Stimulated activated CD8-positive, alpha-beta memory T cell treated with anti-CD3 and anti-CD28 coated beads, Interleukin-7, amount 100 ng/mL, for 4 hours (primary cell): Measurements from ENCODE around the gene TUSC2.
A peak's percentile ranks its signal among the peaks of the same experiment; 100 is the strongest.

ENCODE experiments used
- DNase-seq, 2 donors: peaks; one replicate each; pipeline ENCODE4 v3.0.0-alpha.2; 2020; ENCODE audit warnings: low read depth in 2 of 2

Gene TUSC2

DNA sequence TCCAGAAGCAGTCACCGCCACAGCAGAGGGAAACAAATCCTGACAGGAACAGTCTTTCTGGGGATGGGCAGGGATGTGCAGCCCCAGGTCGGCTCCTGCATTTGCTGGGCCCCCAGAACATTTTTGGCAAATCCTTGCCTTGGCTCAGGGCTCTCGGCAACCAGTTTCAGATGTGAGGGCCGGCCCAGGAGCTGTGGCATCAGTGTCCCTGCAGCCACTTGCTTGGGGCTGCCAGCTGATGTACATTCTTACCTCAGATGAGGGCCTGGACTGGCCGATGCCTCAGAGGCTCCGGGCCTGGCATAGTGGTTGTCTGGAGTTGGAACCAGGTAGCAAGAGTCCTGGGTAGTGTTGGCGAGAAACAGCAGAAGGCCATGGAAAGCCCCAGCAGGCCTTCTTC is 26.8 kb upstream of the TUSC2 start:
- DNase-seq, result no peak

DNA sequence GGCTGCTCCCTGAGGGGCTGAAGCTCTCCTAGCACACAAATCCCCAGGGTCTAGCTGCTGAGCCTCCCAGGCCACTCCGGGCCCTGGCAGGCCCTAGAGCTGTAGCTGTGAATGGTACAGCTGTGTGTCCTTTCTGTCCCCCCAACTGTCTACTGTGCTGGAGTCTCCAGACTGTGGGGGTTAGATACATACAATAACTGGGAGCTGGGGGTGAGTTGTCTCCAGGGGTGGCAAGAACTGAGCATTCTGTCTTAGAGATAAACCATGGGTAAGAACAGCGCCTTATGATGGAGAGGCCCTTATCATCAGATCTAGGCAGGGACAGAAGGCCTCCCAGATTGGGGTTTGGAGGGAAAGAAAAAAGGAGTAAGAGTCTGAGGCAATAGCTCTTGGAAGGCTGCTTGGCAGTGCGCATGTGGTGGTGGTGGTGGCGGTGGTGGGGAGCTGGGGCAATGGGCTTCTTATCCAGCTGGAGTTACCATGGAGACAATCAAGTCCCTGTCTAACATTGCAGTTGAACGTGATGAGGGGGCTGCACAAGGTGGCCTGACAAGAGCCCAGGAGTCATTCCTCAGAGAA is 26.3 kb upstream of the TUSC2 start:
- no peak for DNase-seq

- no peak for DNase-seq
Measured at GRCh38 chr3:50353245-50354004, 25.4 kb upstream of the TUSC2 start.

- no peak for DNase-seq
Measured at GRCh38 chr3:50352781-50353180, 24.8 kb upstream of the TUSC2 start.

GRCh38 chr3:50351323-50351697 is 23.3 kb upstream of the TUSC2 start:
- DNase-seq, result no peak

DNA sequence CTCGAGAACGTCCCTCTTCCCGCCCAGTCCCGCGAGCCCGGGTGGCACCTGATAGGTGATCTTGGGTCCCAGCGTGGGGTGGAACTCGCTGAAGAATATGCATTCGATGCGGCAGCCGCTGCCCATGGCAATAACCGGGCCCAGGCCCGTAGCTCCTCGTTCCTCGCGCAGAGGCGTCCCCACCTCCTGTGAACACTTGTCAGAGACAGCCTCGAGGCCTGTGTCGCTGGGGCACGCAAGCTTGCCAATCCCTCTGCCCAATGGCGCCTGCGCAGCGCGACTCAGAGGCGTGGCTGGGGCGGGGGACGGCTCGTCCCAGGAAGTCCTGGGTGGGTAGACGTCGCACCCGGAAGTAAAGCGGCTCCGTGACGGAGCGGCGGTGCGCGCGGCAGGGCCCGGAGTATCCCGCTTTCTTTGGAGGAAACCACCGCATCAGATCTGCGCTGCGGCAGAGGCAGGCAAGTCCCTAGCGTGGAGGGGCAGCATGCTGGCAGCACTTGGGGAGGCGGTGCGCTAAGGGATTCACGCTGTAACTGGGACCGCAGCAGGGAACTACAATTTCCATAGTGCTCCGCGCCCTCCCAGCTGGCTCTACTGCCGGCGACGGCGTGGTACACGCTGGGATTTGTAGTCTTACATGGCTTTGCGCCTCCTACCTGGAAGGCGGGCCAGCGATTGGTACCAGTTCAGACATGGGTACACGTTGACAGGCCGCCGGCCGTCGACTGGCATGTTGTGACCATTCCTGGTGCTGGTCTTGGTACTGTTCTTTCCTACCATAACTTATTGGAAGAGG is 22.7 kb upstream of the TUSC2 start, which contains the start of the genes CYB561D2 and NPRL2:
TSS of gene CYB561D2 (plus strand) at position 336 of the 796 bp plus-strand sequence. CDS start 572 bp downstream, outside the sequence.
TSS of gene NPRL2 (minus strand) at position 249 of the 796 bp plus-strand sequence. CDS start at position 126, 123 bp downstream.
- DNase-seq, result peak; percentile 99

DNA sequence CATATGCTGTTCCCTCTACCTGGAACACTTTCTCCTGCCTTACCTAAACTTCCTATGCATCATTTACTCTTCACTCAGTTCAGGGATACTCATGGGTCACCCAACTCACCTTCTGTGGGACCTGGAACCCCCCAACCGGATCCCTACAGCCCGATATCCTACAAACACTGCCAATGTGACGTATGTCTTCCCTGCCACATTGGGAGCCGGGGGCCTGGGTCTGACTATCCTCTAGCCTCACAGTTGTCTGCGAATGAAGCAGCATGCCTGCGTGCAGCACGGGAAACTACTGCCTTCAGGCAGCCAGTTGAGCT is 22.1 kb upstream of the TUSC2 start:
- no peak for DNase-seq

DNA sequence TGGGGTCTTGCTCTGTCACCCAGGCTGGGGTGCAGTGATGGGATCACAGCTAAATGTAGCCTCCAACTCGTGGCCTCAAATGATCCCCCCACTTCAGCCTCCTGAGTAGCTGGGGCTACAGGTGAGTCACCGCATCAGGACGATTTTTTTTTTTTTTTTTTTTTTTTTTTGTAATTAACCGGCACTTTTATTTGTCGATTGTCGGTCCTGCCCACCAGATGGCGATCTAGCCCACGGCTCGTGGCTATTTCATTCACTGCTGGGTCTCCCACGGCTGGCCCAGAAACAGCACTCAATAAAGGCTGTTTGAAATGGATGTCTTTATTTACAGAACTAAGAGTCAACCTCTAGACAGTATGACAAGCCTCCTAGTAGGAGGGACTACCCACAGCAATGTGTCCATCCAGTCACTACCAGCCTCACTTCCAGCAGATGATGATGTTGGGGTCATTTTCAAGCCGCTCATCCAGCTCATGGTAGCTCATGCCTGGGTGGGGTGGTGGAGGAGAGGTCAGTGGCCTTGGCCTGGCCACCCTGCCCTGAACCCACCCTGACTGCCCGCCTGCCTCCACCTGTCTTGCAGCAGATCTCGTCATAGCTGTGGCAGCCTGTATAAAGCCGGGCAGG is 19.3 kb upstream of the TUSC2 start:
- peak; percentile 64 to 70 for DNase-seq

DNA sequence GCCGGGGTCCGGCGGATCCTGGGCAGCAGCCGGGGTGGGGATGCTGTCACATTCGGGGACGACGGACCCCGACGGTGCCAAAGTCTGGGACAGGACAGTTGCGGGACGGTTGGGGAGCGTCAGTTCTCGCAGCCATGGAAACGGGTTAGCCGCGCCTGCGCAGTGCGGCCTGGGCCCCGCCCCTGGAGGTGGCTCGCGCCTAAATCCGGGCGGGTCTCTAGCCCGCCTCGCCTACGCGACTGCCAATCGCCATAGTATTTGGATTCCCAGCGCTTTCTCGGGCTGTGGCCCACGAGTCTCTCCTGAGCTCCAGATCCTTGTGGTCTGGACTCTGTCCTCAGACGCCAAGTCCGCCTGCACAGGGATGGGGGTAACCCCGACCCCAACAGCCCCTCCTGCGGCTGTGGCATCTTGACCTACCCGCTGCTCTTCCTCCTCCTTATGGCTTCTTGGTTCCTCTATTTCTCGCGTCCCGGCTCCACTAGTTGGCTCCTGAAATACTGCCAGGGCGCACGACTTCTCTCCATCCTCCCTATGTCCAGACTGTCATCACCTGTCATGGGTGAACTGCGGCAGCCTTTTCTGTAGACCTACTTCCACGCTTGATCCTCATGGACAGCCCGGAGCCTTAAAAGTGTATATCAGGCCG is 17.7 kb upstream of the TUSC2 start, which contains the start of gene ZMYND10:
TSS of gene ZMYND10 (minus strand) at position 147 of the 649 bp plus-strand sequence. CDS start 153 bp downstream, outside the sequence.
- DNase-seq, result peak; percentile 43 to 61

DNA sequence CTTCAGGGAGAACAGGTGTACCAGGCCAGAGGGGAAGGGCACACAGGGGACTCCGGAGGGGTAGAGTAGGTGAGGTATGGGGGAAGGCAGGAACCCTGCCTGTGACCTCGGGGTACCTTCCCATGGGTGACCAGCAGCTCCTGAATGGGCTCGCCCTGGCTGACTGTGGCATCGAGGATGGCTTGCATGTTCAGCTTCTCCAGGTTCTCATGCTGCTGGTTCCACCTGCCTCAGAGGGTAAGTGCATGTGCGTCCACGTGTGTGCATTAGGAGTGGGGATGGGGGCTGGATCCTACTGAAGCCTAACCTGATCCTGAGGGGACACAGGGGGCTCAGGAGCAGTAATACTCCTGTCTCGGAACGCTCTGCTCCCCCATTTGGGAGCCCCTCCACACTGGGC is 17.0 kb upstream of the TUSC2 start:
- no peak for DNase-seq

DNA sequence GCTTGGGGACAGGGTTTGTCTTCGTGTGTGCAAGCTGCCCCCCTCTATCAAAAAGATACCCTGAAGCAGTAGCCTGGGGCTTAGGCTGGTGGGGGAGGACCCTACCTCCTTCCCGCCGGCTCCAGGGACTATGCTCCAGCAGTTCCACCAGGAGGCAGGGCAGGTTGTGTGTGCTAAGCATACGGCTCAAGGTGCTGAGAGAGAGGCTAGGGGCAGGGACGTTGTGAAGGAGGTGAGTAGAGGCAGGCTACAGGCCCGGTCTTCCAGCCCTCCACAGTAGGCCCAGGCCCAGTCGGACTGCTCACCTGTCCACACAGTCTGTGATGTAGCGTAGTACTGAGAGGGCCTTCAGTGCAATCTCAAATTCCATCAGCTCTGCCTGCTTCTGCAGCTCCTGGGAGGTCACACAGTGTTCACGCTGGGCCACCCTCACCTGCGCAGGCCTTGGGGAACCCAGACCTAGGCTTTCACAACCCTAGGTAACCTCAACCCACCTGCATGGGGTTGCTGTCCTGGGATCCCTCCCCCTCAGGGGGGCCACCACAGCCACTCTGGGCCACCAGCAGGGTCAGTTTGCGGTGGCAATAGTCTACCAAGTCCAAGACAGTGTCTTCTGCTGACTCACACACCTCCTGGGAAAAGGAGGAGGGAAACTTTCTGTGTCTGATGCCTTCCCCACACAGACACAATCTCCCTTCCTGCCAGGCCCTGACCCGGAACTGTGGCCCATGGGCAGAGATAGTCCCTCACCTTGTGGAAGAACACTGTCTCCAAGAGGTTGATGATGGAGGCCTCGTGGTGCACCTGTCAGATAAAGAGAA is 15.0 kb upstream of the TUSC2 start:
- no peak for DNase-seq

DNA sequence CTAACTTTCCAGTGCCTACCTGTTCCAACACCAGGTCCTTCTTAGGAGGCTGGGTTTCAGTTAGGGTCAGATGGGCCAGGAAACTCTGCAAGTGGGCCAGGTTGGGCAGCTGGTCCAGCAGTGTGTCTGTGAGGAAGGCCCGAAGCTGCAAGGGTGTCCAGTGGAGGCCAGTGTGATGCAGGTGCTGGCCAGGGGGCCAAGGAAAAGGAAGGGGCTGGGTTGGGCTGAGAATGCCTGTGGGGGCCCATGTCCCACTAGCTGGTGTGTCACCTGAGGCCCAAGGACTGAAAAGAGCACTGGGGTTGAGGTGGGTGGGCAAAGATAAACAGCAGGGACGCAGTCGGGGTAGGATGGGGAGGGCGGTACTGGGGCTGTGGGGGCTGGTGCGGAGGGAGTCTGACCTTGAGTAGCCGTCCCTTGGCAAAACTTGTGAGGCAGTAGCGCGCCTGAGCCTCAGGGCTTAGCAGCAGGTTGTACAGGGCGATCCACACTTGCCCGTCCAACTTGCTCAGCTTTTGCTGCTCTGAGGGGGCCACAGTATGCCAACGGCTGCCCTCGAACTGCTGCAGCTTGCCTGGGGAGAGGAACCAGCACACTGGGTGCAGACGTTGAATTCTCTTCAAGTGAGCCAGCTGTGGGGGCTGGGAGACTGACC is 14.1 kb upstream of the TUSC2 start:
- no peak for DNase-seq

DNA sequence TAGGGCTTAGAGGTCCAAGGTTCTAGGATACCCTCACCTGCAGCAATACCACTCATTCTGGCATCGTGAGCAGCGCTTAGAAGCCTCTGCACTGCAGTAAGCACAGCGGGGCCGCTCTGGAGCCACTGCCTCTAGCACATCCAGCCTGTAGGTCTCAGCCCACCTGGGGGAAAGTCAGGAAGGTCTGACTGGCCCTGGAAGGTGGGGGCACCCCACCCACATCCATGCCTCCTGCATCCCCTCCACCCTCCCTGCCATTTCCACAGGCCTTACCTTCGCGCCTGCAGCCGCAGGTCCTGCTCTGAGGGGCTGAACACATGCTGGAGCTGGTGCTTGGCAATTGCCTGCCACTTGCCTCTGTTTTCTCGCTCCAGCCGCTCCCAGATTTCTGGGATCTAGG is 13.5 kb upstream of the TUSC2 start:
- no peak for DNase-seq

DNA sequence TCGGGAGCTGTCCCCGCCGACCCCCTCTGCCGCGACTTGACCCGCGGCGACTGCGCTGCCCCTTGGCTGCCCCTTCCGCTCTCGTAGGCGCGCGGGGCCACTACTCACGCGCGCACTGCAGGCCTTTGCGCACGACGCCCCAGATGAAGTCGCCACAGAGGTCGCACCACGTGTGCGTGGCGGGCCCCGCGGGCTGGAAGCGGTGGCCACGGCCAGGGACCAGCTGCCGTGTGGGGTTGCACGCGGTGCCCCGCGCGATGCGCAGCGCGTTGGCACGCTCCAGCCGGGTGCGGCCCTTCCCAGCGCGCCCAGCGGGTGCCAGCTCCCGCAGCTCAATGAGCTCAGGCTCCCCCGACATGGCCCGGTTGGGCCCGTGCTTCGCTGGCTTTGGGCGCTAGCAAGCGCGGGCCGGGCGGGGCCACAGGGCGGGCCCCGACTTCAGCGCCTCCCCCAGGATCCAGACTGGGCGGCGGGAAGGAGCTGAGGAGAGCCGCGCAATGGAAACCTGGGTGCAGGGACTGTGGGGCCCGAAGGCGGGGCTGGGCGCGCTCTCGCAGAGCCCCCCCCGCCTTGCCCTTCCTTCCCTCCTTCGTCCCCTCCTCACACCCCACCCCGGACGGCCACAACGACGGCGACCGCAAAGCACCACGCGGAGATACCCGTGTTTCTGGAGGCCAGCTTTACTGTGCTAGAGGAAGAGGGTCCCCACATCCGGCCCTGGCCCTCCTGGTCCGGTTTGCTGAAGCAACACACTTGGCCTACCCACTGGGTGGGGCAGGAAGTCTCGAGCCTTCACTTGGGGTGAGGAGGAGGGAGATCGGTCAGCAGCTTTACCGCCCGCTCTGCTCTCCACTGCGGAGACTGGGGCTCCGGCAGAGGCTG is 12.7 kb upstream of the TUSC2 start, which contains the start of gene RASSF1:
TSS of gene RASSF1 (minus strand) at position 389 of the 882 bp plus-strand sequence. CDS start at position 358, 31 bp downstream.
- peak; percentile 36 to 57 for DNase-seq

DNA sequence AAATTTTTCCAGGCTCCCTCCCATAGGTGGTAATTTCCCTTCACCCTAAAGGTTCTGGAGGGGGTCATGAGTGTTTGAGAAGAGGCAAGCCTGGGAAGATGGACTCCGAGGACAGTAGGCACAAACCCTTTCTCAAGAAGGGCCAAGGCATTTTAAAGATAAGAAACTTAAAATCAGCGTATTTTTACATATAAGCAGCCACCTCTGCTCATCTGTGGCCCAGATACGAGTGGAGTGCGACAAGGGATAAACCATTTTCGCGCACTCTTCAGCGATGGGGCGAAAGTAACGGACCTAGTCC is 12.1 kb upstream of the TUSC2 start:
- no peak for DNase-seq

DNA sequence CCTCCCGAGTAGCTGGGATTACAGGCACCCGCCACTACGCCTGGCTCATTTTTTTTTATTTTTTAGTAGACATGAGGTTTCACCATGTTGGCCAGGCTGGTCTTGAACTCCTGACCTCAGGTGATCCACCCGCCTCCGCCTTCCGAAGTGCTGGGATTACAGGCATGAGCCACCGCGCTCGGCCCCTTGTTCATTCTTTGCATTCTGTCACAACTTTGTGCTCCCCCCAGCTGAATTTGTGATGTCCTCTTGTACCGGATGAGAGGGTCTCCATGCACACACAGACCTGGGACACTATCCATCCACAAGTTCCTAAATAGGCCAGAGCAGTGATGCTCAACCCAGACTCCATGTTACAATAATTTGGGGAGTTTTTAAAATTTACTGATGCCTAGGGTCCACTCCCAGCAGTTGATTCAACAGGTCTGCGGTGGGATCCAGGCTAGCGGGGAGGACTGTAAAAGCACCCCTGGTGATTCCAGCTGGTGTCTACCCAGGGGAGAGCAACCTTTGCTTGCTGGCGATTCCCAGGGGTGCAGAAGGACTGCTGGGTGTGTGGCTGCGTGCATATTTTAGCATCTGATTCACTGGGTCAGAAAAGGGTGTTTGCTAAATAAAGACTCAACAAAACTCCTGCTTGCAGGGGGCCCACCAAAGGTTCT is 11.6 kb upstream of the TUSC2 start:
- DNase-seq, result no peak

- no peak for DNase-seq
Measured at GRCh38 chr3:50338965-50339364, 10.9 kb upstream of the TUSC2 start.

GRCh38 chr3:50337175-50337861 is 9.3 kb upstream of the TUSC2 start:
- peak; percentile 91 to 96 for DNase-seq
